Measurements from ENCODE around the gene TM2D1.
A peak's percentile ranks its signal among the peaks of the same experiment; 100 is the strongest.

TM2D1 gene

DNA sequence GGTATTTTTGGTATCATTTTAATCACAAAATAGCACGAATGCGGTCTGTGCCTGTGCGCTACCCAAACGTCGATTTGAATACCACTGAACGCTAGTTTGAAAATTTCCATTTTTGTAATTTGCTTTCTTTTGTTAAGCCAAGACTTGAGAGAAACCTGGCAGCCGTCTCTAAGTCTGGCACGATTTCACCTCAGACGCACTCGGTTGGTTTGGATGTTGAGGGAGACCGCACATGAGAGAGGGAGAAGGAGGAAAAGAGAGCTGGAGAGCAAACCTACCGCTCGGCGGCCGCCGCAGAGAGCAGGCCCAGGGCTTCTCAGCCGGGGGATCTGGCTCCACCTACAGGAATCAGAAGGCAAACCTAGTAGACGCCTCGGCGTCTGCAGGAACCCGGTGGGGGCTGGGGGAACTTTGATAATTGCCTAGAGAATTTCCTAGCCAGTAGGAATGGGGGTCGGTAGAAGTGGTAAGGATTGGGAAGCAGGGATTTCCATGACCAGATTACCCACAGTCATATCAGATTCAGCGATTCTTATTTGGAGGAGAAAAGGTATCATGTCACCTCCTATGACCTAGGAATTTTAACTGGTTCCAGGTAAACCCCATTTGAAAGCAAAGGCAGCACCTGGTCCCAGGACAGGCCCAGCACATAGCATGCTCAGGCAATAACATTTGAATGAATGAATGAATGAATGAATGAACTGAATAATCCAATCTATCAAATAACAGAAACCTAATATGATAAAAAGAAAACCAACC lies 83.2 kb downstream of the TM2D1 start:
- DNase-seq, result peak; percentile 48

- DNase-seq, result no peak
Measured at GRCh38 chr1:61640531-61641530, 84.1 kb downstream of the TM2D1 start.

GRCh38 chr1:61639608-61640336 lies 85.2 kb downstream of the TM2D1 start:
- no peak for DNase-seq

DNA sequence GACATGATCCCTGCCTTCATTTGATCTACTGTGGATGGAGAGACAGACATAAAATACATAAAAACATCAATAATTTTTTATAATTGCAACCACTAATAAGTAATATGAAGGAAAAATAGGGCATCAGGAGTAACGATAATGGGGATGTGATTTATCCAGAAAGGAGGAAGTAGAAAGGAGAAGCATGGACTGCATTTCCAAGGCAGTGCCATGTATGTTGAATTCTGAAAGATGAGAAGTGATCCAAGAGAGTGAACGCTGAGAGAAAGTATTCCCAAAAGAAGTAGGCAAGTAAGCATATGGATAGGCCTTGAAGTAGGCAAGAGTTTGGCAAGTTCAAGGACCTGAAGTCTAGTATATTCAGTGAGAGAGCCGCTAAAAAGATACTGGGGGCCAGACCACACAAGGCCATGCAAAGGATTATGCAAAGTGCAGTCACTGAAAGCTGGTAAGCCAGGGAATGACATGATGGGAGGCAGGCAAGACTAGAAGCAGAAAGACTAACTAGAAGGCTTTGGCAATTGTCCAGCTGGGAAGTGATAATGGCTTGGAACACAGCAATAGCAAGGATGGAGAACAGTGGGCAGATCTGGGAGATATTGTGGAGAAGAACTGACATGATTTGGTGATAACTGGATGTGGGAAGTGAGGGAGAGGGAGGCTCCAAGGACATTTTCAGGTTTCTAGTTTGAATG lies 85.9 kb downstream of the TM2D1 start:
- DNase-seq, result no peak

DNA sequence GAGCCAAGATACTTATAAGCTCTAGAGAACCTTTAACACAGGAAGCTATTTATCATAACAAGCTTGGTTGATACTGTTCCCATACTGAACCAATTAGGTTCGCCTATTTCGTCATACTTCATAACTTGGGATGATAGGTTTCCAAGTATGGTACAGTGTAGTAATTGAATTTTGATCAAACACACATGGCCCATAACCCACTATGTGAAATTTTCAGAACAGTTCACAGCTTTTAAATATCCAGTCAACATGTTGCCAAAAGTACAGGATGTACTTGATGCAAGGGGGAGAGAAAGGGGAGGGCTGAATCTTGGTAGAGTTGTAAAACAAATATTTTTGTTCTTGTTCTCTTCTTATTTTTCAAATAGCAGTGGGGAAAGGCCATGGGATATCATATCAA lies 86.6 kb downstream of the TM2D1 start:
- no peak for DNase-seq

DNA sequence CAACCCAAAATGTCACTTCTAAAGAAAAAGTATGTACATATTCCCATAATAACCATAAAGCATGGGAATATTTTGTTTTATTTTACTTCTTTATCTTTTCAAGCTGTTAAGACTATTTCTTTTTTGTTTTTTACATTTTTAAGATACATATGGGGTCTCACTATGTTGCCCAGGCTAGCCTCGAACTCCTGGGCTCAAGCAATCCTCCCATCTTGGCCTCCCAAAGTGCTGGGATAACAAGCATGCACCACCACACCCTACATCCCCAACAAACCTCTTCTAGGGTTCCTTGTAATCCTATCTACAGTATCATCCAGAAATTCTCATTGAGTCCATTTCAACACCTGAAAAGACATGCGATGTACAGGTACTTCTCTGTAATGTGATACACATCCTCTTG lies 87.5 kb downstream of the TM2D1 start:
- no peak for DNase-seq

GRCh38 chr1:61636814-61637213 lies 88.1 kb downstream of the TM2D1 start:
- no peak for DNase-seq

DNA sequence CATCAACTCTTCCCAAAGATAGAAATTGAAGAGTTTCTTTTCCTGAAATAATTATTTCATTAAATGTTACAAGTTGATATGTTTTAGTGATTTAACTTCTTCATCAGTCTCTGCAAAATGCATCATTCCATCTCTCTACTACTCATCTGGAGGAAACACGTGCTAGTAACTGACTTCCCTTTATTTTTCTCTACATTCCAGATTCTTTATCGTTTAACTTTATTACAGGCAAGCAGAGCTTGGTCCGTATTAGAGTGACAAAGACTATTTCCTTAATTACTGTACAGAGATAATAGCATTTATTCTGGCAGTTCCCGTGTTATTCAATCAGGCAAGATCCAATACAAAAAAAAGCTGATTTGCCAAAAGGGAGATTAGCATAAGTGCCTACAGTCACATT lies 88.6 kb downstream of the TM2D1 start:
- DNase-seq, result no peak

DNA sequence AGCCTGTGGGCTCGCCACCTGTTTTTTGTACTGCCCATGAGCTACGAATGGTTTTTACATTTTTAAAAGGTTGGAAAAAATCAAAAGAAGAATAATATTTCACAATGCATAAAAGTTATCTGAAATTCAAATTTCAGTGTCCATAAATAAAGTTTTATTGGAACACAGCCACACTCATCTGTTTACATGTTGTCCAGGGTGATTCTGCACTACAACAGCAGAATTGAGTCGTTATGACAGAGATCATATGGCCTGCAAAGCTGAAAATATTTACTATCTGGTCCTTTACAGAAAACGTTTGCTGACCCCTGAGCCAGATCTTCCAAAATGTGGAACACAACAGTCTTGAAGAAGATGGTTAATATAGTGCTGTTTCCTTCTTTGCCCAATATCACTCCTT lies 89.4 kb downstream of the TM2D1 start:
- DNase-seq, result no peak

- DNase-seq, result no peak
Measured at GRCh38 chr1:61631436-61631835, 93.5 kb downstream of the TM2D1 start.
